Nephron progenitor cell (in vitro differentiated cells): ENCODE data around the gene NXF2B.
"Not testable (repeated sequence)": the region's sequence is repeated elsewhere in the genome, so short reads cannot be mapped to it uniquely, and the experiment has no call there.

Experiments used
- DNase-seq: peaks from one replicate; pipeline ENCODE4 v3.0.0; 2021
- H3K27ac Mint-ChIP-seq: 2 replicates; pipeline ENCODE4 v1.8.0; 2021; ENCODE audit warnings: mild to moderate bottlenecking, moderate library complexity, mixed read lengths
- H3K27me3 Mint-ChIP-seq: 2 replicates; pipeline ENCODE4 v1.8.0; 2021; ENCODE audit warnings: mild to moderate bottlenecking, low read depth, mixed read lengths; ENCODE audit not compliant: poor library complexity
- H3K36me3 Mint-ChIP-seq: 2 replicates; pipeline ENCODE4 v1.8.0; 2021; ENCODE audit warnings: low read depth, mixed read lengths
- H3K4me1 Mint-ChIP-seq: 2 replicates; pipeline ENCODE4 v1.8.0; 2021; ENCODE audit warnings: mixed read lengths
- H3K4me3 Mint-ChIP-seq: 2 replicates; pipeline ENCODE4 v1.8.0; 2021; ENCODE audit warnings: mild to moderate bottlenecking, moderate library complexity, mixed read lengths
- H3K9me3 Mint-ChIP-seq: 2 replicates; pipeline ENCODE4 v1.8.0; 2021; ENCODE audit warnings: mild to moderate bottlenecking, moderate library complexity, mixed read lengths
- CTCF ChIP-seq: fragments of 200-600 bp; sonication (generic); IDR thresholded peaks from 2 replicates; pipeline ENCODE4 v1.5.0; 2021; ENCODE audit warnings: antibody characterized with exemption

NXF2B gene

GRCh38 chrX:102439908-102440307, at the start of gene NXF2B:
Gene NXF2B (minus strand): TSS chrX:102440008. CDS start chrX:102380036, 59,972 bp downstream.
- not testable (repeated sequence) for H3K4me3 Mint-ChIP-seq, H3K36me3 Mint-ChIP-seq, H3K9me3 Mint-ChIP-seq, H3K4me1 Mint-ChIP-seq, DNase-seq, H3K27me3 Mint-ChIP-seq, H3K27ac Mint-ChIP-seq

DNA sequence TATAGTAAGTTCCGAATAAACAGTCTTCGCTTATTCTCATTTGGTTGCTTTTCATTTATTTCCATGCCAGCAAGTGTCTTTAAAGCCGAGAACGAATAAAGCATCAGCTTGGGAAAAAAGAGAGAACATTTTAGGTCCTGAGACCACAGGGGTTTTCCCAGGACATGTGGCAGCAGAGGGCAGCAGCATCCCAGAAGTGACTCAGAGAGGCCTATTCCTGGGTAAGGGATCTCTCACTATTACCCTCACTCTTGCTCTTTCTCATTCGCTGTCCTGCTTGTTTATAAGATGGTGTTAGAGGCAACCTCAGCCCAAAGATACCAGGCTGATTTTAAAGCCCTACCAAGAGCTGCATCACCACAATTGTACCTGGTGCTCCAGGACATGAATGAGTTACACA, 39.0 kb upstream of the NXF2B start:
- not testable (repeated sequence) for H3K36me3 Mint-ChIP-seq, H3K27me3 Mint-ChIP-seq, H3K4me3 Mint-ChIP-seq, H3K4me1 Mint-ChIP-seq, H3K27ac Mint-ChIP-seq, H3K9me3 Mint-ChIP-seq, DNase-seq

DNA sequence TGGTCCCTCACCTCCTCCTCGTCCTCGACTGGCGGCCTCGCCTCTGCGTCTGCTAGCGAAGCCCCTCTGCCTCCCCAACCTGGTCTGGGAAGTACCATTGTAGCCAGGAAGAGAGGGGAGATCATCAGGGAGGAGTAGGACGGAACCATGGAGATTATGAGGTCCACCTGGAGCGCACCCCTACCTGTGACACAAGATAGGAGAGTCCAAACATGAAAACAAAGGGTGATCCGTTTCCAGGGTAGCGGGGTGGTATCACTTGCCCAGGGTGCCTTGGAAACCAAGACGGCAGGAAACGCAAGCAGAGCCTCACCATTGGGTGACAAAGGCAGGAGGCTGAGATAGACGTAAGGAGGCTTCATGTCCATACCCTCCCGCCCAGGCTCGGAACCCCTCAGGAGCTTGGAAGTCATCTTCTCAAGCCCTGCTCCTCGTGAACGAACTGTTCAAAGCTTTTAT, 32.0 kb upstream of the NXF2B start, which contains the start of gene TCP11X2:
TCP11X2 (minus strand) TSS at position 51 of the 459 bp plus-strand sequence.
- H3K4me1 Mint-ChIP-seq, H3K36me3 Mint-ChIP-seq, H3K27ac Mint-ChIP-seq, H3K9me3 Mint-ChIP-seq, DNase-seq, H3K27me3 Mint-ChIP-seq, H3K4me3 Mint-ChIP-seq: not testable (repeated sequence)

GRCh38 chrX:102470215-102470614, 30.4 kb upstream of the NXF2B start:
- DNase-seq, H3K9me3 Mint-ChIP-seq, H3K27ac Mint-ChIP-seq, H3K4me3 Mint-ChIP-seq, H3K4me1 Mint-ChIP-seq, H3K36me3 Mint-ChIP-seq, H3K27me3 Mint-ChIP-seq: not testable (repeated sequence)

- H3K4me3 Mint-ChIP-seq, H3K9me3 Mint-ChIP-seq, H3K27ac Mint-ChIP-seq, H3K36me3 Mint-ChIP-seq, H3K27me3 Mint-ChIP-seq, DNase-seq, H3K4me1 Mint-ChIP-seq: not testable (repeated sequence)
Observed at GRCh38 chrX:102458615-102459014, 18.8 kb upstream of the NXF2B start.

GRCh38 chrX:102414493-102414892, 25.3 kb downstream of the NXF2B start:
- H3K4me3 Mint-ChIP-seq, H3K27me3 Mint-ChIP-seq, H3K9me3 Mint-ChIP-seq, H3K27ac Mint-ChIP-seq, H3K36me3 Mint-ChIP-seq, DNase-seq, H3K4me1 Mint-ChIP-seq: not testable (repeated sequence)

DNA sequence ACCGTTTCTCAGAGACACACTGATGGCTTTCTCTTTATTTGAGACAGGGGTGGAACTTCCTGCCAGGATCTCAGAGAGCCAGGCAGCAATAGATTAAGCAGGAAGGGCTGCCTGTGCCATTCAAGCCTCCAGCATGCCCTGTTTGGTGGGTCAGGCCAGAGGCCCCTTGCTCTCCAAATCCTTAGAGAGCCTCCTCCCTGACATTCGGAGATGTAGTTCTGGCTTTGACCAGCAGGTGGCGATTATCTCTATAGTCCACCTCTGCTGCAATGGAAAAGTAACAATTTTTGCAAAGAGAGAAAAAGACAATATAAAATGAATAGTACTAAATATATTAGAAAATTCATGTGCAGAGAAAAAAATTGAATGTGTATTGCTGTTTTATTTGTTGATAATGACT, 93.9 kb downstream of the NXF2B start:
- peak; percentile 70 for TF ChIP-seq CTCF
- peak; percentile 78 for DNase-seq
- Mint-ChIP-seq H3K9me3 (peaks cover 33% of the 10 kb centered on the region), H3K27ac (no peak overlapping the region), H3K4me1 (no peaks in the 10 kb centered on the region), H3K27me3 (no peaks in the 10 kb centered on the region), H3K36me3 (no peaks in the 10 kb centered on the region), H3K4me3 (no peak overlapping the region)

- no peaks in the 10 kb centered on the region for H3K36me3 Mint-ChIP-seq
- H3K9me3 Mint-ChIP-seq, result peaks cover 31% of the 10 kb centered on the region
- TF ChIP-seq CTCF, result no peak
- H3K4me3 Mint-ChIP-seq, result no peak overlapping the region
- H3K27ac Mint-ChIP-seq, result no peak overlapping the region
- H3K4me1 Mint-ChIP-seq, result no peaks in the 10 kb centered on the region
- no peak for DNase-seq
- H3K27me3 Mint-ChIP-seq, result no peaks in the 10 kb centered on the region
Observed at GRCh38 chrX:102341867-102342266, 97.9 kb downstream of the NXF2B start.

- no peak for DNase-seq
- TF ChIP-seq CTCF, result no peak
- H3K4me1 Mint-ChIP-seq, result no peaks in the 10 kb centered on the region
- no peak overlapping the region for H3K4me3 Mint-ChIP-seq
- H3K36me3 Mint-ChIP-seq, result no peaks in the 10 kb centered on the region
- no peak overlapping the region for H3K27ac Mint-ChIP-seq
- H3K9me3 Mint-ChIP-seq, result peaks cover 20% of the 10 kb centered on the region
- H3K27me3 Mint-ChIP-seq, result no peaks in the 10 kb centered on the region
Observed at GRCh38 chrX:102339312-102340298, 100.2 kb downstream of the NXF2B start.
